HepG2 (cell line): ENCODE results near the gene MYL6B. TPM values are rescaled to one million over a fixed set of nuclear protein-coding genes. Genes with fewer than 3 reads are reported as not detected.

Source experiments
- FOSL1 ChIP-seq: sonication (generic); formaldehyde crosslinking; IDR thresholded peaks from 2 replicates; pipeline ENCODE4 v1.9.0; 2021; ENCODE audit warnings: missing genetic modification reagents, borderline replicate concordance
- IRX3 ChIP-seq: sonication (generic); formaldehyde crosslinking; IDR thresholded peaks from 2 replicates; pipeline ENCODE4 v1.8.1; 2023; ENCODE audit warnings: mild to moderate bottlenecking, low read depth, missing genetic modification reagents, borderline replicate concordance
- KLF16 ChIP-seq, 2 experiments: sonication (generic) in 1 of 2; formaldehyde crosslinking in 1 of 2; IDR thresholded peaks; 2 replicates each; pipeline versions ENCODE4 v1.6.1 to v1.8.0; 2016 to 2023; ENCODE audit warnings: missing genetic modification reagents in 2 of 2, missing compliant biosample characterization in 1 of 2
- MIER2 ChIP-seq: IDR thresholded peaks from 2 replicates; pipeline ENCODE4 v1.6.1; 2016; ENCODE audit warnings: missing biosample characterization, missing genetic modification reagents
- MYPOP ChIP-seq: sonication (generic); formaldehyde crosslinking; IDR thresholded peaks from 2 replicates; pipeline ENCODE4 v1.8.1; 2023; ENCODE audit warnings: mild to moderate bottlenecking, moderate library complexity, missing genetic modification reagents
- PHF5A ChIP-seq: IDR thresholded peaks from one replicate; pipeline ENCODE4 v1.6.1; 2018; ENCODE audit warnings: low read depth, missing genetic modification reagents; ENCODE audit not compliant: unreplicated experiment
- THAP9 ChIP-seq: sonication (generic); formaldehyde crosslinking; IDR thresholded peaks from 2 replicates; pipeline ENCODE4; 2020; ENCODE audit warnings: missing genetic modification reagents, mild to moderate bottlenecking, borderline replicate concordance
- ZBTB42 ChIP-seq: sonication (generic); formaldehyde crosslinking; IDR thresholded peaks from 2 replicates; pipeline ENCODE4 v1.5.0; 2020; ENCODE audit warnings: mild to moderate bottlenecking, missing genetic modification reagents
- ZC3H13 ChIP-seq: sonication (generic); formaldehyde crosslinking; IDR thresholded peaks from 2 replicates; pipeline ENCODE4 v1.8.1; 2023; ENCODE audit warnings: mild to moderate bottlenecking, missing genetic modification reagents, moderate library complexity
- ZNF142 ChIP-seq: sonication (generic); formaldehyde crosslinking; IDR thresholded peaks from 2 replicates; pipeline ENCODE4 v1.4.0; 2020; ENCODE audit warnings: missing genetic modification reagents
- ZNF253 ChIP-seq: sonication (generic); formaldehyde crosslinking; IDR thresholded peaks from 2 replicates; pipeline ENCODE4 v1.8.0; 2022; ENCODE audit warnings: mild to moderate bottlenecking, missing genetic modification reagents, borderline replicate concordance
- ZNF326 ChIP-seq: sonication (generic); formaldehyde crosslinking; IDR thresholded peaks from 2 replicates; pipeline ENCODE4 v1.4.0; 2020; ENCODE audit warnings: missing genetic modification reagents, borderline replicate concordance
- ZNF660 ChIP-seq: sonication (generic); formaldehyde crosslinking; IDR thresholded peaks from 2 replicates; pipeline ENCODE4 v1.5.1; 2020; ENCODE audit warnings: mild to moderate bottlenecking, low read depth, missing genetic modification reagents, borderline replicate concordance
- ZSCAN22 ChIP-seq: sonication (generic); formaldehyde crosslinking; IDR thresholded peaks from 2 replicates; pipeline ENCODE4 v1.4.0; 2020; ENCODE audit warnings: mild to moderate bottlenecking, missing genetic modification reagents
- polyA plus RNA-seq, 8 experiments: library from polyadenylated mRNA; depleted of rRNA in 3 of 8; stranded (reverse) in 7 of 8; unstranded in 1 of 8; fragments of >200 nt; fragmentation: Illumina TruSeq in 4 of 8; extraction: Trizol in 4 of 8; gene quantifications; 2 replicates each; pipeline versions ENCODE4 v1.2.1 to v1.2.3, GENCODE V29; 2011 to 2016; ENCODE audit warnings: low read depth in 4 of 8, missing spikeins in 1 of 8, mixed read lengths in 1 of 8; ENCODE audit not compliant: insufficient read depth in 1 of 8
- total RNA-seq, 5 experiments: library from RNA; depleted of rRNA; stranded (reverse); fragments of >200 nt; fragmentation: Illumina TruSeq; extraction: Trizol; gene quantifications; 2 replicates each; pipeline ENCODE4 v1.2.3, GENCODE V29; 2016; ENCODE audit warnings: low read depth in 1 of 5

Gene MYL6B
- total and polyA plus RNA-seq, 2 of the 13 experiments (the other 11 are each of a cell fraction or from before 2014, with no cell fraction given) = 75.7 to 88.7 TPM

- peak; percentile 91 for TF ChIP-seq THAP9
- TF ChIP-seq ZC3H13 (CRISPR knock-in tag) = peak; percentile 99
- TF ChIP-seq IRX3 (CRISPR knock-in tag) = no peak; the same call in 1 of the 2 replicates
- TF ChIP-seq ZNF660 (CRISPR knock-in tag) = no peak
- TF ChIP-seq ZSCAN22 (CRISPR knock-in tag) = no peak
- TF ChIP-seq ZNF326 = no peak
- TF ChIP-seq ZBTB42 (CRISPR knock-in tag) = no peak
- TF ChIP-seq FOSL1 (CRISPR knock-in tag) = no peak
- TF ChIP-seq PHF5A (CRISPR knock-in tag) = peak; percentile 93
- TF ChIP-seq MYPOP (CRISPR knock-in tag) = peak; percentile 56; the same call in 1 of the 2 replicates
- TF ChIP-seq ZNF253 (CRISPR knock-in tag) = no peak
- TF ChIP-seq ZNF142 (CRISPR knock-in tag) = no peak; the same call in 1 of the 2 replicates
- no peak for TF ChIP-seq MIER2 (CRISPR knock-in tag)
- TF ChIP-seq KLF16 (CRISPR knock-in tag; IDR thresholded peaks at IDR 0.05) = peak in 1 of 2 experiments; percentile 88; a peak in 2 of 4 replicates
Measured at GRCh38 chr12:56117778-56118687, 34.4 kb upstream of the MYL6B start, which contains the start of gene ZC3H10 (continued).
